Cardiac muscle cell (in vitro differentiated cells and primary cell): Measurements from ENCODE around the gene WDPCP. TPM values are rescaled to one million over a fixed set of nuclear protein-coding genes. Genes with fewer than 3 reads are reported as not detected.
A peak's percentile ranks its signal among the peaks of the same experiment; 100 is the strongest.

Experiments used
- DNase-seq, 2 donors: peaks; one replicate each; pipeline versions ENCODE4 v3.0.0 to v3.0.0-alpha.2; 2010 to 2017; ENCODE audit warnings: low read depth in 1 of 2, low spot score in 1 of 2
- H3K27ac ChIP-seq: fragments of 200-600 bp; sonication (generic); 2 replicates; pipeline ENCODE4 v1.5.1; 2016
- H3K27me3 ChIP-seq: fragments of 200-600 bp; sonication (generic); 2 replicates; pipeline ENCODE4 v1.6.0; 2016; ENCODE audit warnings: control low read depth
- H3K36me3 ChIP-seq: fragments of 200-600 bp; sonication (generic); 2 replicates; pipeline ENCODE4 v1.5.1; 2016; ENCODE audit warnings: control low read depth
- H3K4me1 ChIP-seq: fragments of 200-600 bp; sonication (generic); 2 replicates; pipeline ENCODE4 v1.8.1; 2017; ENCODE audit warnings: low read depth, mild to moderate bottlenecking, mixed run types
- H3K4me3 ChIP-seq: fragments of 200-600 bp; sonication (generic); 2 replicates; pipeline ENCODE4 v1.5.1; 2016; ENCODE audit warnings: mild to moderate bottlenecking
- H3K9me3 ChIP-seq: fragments of 200-600 bp; sonication (generic); 2 replicates; pipeline ENCODE4 v1.5.1; 2017; ENCODE audit warnings: low read depth, mild to moderate bottlenecking, control low read depth
- polyA plus RNA-seq: library from polyadenylated mRNA; unstranded; fragments of >200 nt; fragmentation: Nextera tagmentation; extraction: Ambion mirVana; gene quantifications from 2 replicates; pipeline ENCODE4 v1.2.1, GENCODE V29; 2016
- total RNA-seq: library from RNA; depleted of rRNA; stranded (reverse); fragments of >200 nt; gene quantifications from 2 replicates; pipeline ENCODE4 v1.2.3, GENCODE V29; 2016
- TF ChIP-seq, protein P1 (sequence below): IDR thresholded peaks from 2 replicates; pipeline ENCODE4 v1.5.1; 2012; ENCODE audit warnings: low read depth, mild to moderate bottlenecking, low read length

Gene WDPCP
- total and polyA plus RNA-seq, 2 experiments from 2014 or later, result 6.7 to 9.2 TPM

DNA sequence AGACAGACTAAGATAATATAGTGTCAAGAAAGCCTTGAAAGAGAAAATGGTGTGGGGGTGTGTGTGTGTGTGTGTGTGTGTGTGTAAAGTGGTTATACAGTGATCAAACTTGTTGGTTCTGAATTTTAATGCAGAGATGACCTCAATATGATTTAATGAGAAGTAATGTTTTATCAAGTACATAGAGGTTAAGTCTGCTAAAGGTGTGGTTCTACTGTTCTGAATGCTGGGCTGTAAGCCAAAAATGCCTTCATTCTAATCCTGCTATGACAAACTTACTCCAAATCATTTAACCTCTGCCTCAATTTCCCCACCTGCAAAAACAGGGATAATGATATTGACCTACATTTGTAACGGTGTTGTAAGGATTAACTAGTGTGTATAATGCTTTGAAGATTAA is 87.9 kb downstream of the WDPCP start:
- Histone ChIP-seq H3K27me3 (no peaks in the 10 kb centered on the region), H3K4me3 (no peak overlapping the region), H3K36me3 (no peaks in the 10 kb centered on the region), H3K4me1 (peaks cover 30% of the 10 kb centered on the region), H3K27ac (no peak overlapping the region), H3K9me3 (no peaks in the 10 kb centered on the region)
- TF ChIP-seq, protein P1, sequence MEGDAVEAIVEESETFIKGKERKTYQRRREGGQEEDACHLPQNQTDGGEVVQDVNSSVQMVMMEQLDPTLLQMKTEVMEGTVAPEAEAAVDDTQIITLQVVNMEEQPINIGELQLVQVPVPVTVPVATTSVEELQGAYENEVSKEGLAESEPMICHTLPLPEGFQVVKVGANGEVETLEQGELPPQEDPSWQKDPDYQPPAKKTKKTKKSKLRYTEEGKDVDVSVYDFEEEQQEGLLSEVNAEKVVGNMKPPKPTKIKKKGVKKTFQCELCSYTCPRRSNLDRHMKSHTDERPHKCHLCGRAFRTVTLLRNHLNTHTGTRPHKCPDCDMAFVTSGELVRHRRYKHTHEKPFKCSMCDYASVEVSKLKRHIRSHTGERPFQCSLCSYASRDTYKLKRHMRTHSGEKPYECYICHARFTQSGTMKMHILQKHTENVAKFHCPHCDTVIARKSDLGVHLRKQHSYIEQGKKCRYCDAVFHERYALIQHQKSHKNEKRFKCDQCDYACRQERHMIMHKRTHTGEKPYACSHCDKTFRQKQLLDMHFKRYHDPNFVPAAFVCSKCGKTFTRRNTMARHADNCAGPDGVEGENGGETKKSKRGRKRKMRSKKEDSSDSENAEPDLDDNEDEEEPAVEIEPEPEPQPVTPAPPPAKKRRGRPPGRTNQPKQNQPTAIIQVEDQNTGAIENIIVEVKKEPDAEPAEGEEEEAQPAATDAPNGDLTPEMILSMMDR, result no peak
- no peak for DNase-seq

DNA sequence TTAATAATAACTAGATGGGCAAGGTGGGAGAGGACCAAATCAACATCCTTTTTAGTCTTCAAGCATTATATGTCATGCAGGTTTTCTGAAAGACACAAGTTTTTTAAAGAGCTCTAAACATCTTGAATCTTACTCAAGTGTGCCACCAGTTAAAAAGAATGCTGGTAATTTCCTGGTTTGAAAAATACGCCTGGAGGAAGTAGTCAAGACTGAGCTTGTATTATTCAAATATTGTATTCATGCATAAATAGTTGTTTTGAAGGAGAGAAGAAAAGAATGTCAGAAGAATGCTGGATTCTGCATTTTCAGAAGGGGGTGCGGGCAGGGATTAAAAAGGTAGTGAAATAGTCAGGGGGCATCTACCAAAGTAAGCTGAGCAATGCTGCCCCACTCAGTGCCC is 90.7 kb downstream of the WDPCP start:
- H3K27me3 ChIP-seq, result no peaks in the 10 kb centered on the region
- no peak for DNase-seq
- TF ChIP-seq, protein P1, result no peak
- H3K36me3 ChIP-seq, result no peaks in the 10 kb centered on the region
- H3K4me3 ChIP-seq, result no peak overlapping the region
- no peaks in the 10 kb centered on the region for H3K9me3 ChIP-seq
- H3K27ac ChIP-seq, result no peak overlapping the region
- H3K4me1 ChIP-seq, result peaks cover 2% of the 10 kb centered on the region

DNA sequence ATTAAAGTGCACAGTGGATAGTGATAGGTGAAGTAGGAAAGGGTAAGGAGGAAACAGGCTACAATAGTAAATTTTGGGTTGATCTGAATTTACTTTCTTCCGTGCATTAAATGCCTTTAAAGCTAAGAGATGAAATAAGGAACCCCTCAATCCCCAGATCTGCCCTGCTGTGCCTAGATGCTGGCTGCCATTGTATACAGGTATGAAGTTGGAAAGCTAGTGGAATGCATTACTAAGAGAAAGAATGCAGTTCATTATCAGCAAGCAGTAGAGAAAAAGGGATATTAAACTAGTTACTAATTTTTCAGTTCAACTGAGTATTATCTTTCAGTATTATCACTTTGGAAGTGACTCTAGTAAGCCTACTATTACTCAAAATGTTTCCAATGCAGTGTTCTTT is 93.3 kb downstream of the WDPCP start:
- Histone ChIP-seq H3K4me3 (no peak overlapping the region), H3K4me1 (no peaks in the 10 kb centered on the region), H3K9me3 (no peaks in the 10 kb centered on the region), H3K36me3 (no peaks in the 10 kb centered on the region), H3K27me3 (no peaks in the 10 kb centered on the region), H3K27ac (no peak overlapping the region)
- TF ChIP-seq, protein P1, result no peak
- DNase-seq, result no peak

DNA sequence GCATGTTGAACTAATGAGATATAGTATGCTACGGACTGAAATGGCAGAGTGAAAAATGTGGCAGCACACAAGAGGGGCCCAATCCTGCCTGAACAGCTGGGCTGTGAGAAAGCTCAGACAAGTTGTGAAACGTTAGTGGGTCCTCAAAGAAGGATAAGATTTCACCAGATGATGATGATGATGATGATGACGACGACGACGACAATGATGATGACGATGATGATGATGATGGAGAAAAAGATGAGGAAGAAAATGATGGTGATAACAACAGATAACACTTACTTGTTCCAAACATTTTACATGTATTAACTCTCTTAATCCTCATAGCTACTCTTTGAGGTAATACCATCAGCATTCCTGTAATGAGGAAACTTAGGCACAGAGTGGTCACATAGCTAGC is 94.2 kb downstream of the WDPCP start:
- H3K4me1 ChIP-seq, result no peaks in the 10 kb centered on the region
- TF ChIP-seq, protein P1, result no peak
- no peak overlapping the region for H3K27ac ChIP-seq

DNA sequence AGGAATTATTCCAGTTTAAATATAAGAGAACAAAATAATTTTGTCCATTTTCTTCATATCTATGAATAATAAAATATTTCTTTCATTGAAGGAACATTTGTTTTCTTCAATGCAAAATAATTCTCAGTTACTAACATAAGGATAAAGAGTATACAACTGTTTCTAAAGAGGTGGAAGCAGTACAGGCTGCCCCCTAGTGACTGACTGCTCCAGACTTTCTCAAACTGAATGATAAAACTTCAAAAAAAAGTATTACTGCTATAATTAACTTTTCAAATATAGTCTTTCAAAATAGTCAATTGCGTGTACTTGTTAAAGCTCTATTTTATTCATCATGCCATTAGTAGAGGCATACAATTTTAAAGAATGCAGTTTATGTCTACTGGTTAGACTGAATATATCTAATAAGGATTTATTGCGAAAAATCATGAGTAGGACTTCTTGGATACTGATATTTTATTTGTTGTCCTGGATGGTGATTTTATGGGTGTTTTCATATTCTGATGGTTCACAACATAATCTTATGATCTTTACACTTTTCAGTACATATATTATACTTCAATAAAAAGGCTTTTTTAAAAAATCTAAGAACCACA is 100.1 kb downstream of the WDPCP start:
- H3K4me1 ChIP-seq, result peaks cover 5% of the 10 kb centered on the region
- no peak overlapping the region for H3K4me3 ChIP-seq
- no peaks in the 10 kb centered on the region for H3K27me3 ChIP-seq
- H3K36me3 ChIP-seq, result no peaks in the 10 kb centered on the region
- no peak overlapping the region for H3K27ac ChIP-seq
- DNase-seq, result peak; percentile 39 to 63
- TF ChIP-seq, protein P1, result peak; percentile 86
- no peaks in the 10 kb centered on the region for H3K9me3 ChIP-seq

More for the DNA sequence above, 94.2 kb downstream of the WDPCP start:
- H3K27me3 ChIP-seq, result no peaks in the 10 kb centered on the region
- no peak overlapping the region for H3K4me3 ChIP-seq
- no peaks in the 10 kb centered on the region for H3K36me3 ChIP-seq
- DNase-seq, result no peak
- H3K9me3 ChIP-seq, result no peaks in the 10 kb centered on the region

DNA sequence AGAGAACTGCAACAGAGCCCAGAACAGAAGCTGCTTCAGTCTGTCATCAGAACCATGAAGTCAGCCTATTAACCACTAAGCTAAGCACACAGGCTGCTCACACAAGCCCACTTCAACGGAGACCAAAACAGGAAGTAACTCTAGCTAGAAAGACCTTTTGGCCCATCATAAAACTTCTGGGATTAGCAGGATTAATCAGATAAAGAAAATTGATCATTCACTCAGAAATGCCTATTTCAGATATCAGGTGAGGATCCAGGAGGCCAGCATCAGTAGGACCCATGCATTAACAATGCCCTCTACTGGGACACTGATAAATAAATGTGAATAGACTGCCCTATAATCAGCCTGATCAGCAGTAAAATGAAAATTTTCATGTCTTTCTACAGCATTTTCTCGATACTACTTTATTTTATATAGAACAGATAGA is 101.4 kb downstream of the WDPCP start:
- Histone ChIP-seq H3K27me3 (no peaks in the 10 kb centered on the region), H3K4me1 (peaks cover 5% of the 10 kb centered on the region), H3K9me3 (no peaks in the 10 kb centered on the region), H3K4me3 (no peak overlapping the region), H3K27ac (no peak overlapping the region), H3K36me3 (no peaks in the 10 kb centered on the region)
- DNase-seq, result peak in 1 of 2 donors; percentile 32
- TF ChIP-seq, protein P1, result no peak
